ENCODE data around the gene IL6. TPM values are rescaled to one million over a fixed set of nuclear protein-coding genes. Genes with fewer than 3 reads are reported as not detected.
"Not testable (repeated sequence)": the region's sequence is repeated elsewhere in the genome, so short reads cannot be mapped to it uniquely, and the experiment has no call there.

IL6 gene
- total and polyA plus RNA-seq, 8 donors = 0.22 to 3.1 (median 0.54) TPM

DNA sequence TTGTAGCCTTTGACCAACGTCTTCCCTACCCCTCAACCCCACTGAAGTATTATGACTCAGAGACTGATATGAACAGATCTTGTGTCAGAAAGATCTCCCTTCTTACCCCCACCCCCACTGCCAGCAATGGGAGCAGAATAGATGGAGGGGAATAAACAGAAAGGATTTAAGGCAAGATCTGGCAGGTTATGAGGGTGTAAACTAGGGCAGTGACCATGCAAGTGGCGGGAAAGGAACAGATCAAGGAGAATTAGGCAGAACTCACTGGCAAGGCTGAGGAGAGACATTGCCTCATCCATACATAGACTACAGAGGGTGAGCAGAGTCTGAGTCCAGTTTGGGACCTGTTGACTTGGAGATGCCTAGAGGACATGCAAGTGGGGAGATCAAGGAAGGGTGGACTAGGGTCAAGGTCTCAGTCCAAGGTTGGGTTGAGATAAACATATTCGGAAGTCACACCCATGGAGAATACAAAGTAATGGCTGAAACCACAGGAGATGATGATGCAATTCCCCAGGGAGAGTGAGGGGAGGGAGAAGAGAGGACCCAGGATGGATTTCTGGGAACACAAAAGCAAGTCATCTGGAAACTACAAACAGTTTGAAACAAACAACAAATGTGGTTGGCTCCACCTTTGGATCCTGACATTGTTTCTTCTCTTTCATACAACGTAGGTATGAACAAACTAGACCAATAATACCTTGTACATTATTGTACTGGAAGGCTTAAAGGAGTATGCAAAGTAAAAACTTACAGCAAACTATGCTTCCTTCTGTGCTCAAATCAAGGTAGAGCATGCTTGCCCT lies 44.9 kb upstream of the IL6 start:
- 73 to 78% methylated on average over 4 of the region's 4 CpGs for WGBS, 2 donors
- TF ChIP-seq, protein P1, sequence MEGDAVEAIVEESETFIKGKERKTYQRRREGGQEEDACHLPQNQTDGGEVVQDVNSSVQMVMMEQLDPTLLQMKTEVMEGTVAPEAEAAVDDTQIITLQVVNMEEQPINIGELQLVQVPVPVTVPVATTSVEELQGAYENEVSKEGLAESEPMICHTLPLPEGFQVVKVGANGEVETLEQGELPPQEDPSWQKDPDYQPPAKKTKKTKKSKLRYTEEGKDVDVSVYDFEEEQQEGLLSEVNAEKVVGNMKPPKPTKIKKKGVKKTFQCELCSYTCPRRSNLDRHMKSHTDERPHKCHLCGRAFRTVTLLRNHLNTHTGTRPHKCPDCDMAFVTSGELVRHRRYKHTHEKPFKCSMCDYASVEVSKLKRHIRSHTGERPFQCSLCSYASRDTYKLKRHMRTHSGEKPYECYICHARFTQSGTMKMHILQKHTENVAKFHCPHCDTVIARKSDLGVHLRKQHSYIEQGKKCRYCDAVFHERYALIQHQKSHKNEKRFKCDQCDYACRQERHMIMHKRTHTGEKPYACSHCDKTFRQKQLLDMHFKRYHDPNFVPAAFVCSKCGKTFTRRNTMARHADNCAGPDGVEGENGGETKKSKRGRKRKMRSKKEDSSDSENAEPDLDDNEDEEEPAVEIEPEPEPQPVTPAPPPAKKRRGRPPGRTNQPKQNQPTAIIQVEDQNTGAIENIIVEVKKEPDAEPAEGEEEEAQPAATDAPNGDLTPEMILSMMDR (IDR thresholded peaks at IDR 0.05) = no peak

DNA sequence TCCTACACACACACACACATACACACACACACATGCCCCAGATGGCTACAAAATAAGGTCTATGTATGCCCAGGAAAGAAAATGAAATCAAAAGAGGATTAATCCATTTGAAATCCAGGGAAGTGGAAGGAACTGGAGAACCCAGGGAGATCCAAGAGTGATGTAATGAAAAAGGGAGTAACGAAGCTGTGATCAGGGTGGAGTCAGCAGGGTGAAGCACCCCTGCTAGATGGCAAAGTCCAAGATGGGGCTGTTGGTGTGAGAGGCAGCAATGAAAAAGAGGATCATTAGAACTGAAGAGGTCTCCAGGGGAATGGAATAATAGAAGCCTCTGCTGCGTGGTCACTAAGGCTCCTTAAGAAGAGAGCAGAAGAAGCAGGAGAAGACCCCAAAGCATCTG lies 43.6 kb upstream of the IL6 start:
- H3K36me3 ChIP-seq = no peaks in the 10 kb centered on the region
- H3K9me3 ChIP-seq = no peaks in the 10 kb centered on the region
- ATAC-seq = no peak
- intact Hi-C loops (cut with DNase I) = no loop called here
- FAIRE-seq = no peak
- TF ChIP-seq, protein P1 (IDR thresholded peaks at IDR 0.05) = no peak
- no peaks in the 10 kb centered on the region for H3K27me3 ChIP-seq
- WGBS, 2 donors = 66 to 77% methylated on average over 2 of the region's 2 CpGs
- DNase-seq = no peak
- no peak overlapping the region for H3K4me3 ChIP-seq
- no peaks in the 10 kb centered on the region for H3K4me1 ChIP-seq
- H3K27ac ChIP-seq = no peak overlapping the region

More for the DNA sequence above, 44.9 kb upstream of the IL6 start:
- ATAC-seq = no peak
- Histone ChIP-seq H3K4me1 (no peaks in the 10 kb centered on the region), H3K27ac (no peak overlapping the region), H3K4me3 (no peak overlapping the region), H3K27me3 (no peaks in the 10 kb centered on the region), H3K36me3 (no peaks in the 10 kb centered on the region), H3K9me3 (no peaks in the 10 kb centered on the region)
- no peak for DNase-seq
- intact Hi-C loops (cut with DNase I) = no loop called here
- no peak for FAIRE-seq

DNA sequence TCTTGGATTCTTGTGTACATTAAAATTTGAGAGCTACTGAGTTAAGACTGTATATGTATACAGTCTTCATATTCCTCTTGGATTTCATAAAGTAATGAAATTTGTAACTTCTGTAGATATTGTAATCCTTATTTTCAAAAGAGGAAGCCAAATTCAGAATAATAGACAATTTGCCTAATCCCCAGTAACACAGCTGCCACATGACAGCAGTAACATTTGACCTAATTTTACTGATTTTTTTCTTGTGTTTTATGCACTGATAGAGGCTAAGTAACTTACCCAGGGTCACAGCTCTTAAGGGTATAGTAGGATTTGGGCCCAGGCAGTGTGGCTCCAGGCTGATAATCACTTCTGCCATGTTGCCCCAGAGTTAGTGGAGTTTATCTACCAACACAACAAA lies 40.4 kb upstream of the IL6 start:
- H3K4me1 ChIP-seq = no peaks in the 10 kb centered on the region
- intact Hi-C loops (cut with DNase I) = no loop called here
- DNase-seq = no peak
- H3K27ac ChIP-seq = no peak overlapping the region
- no peak overlapping the region for H3K4me3 ChIP-seq
- H3K36me3 ChIP-seq = no peaks in the 10 kb centered on the region
- no peaks in the 10 kb centered on the region for H3K27me3 ChIP-seq
- no peaks in the 10 kb centered on the region for H3K9me3 ChIP-seq
- FAIRE-seq = no peak
- TF ChIP-seq, protein P1 (IDR thresholded peaks at IDR 0.05) = no peak
- no peak for ATAC-seq

DNA sequence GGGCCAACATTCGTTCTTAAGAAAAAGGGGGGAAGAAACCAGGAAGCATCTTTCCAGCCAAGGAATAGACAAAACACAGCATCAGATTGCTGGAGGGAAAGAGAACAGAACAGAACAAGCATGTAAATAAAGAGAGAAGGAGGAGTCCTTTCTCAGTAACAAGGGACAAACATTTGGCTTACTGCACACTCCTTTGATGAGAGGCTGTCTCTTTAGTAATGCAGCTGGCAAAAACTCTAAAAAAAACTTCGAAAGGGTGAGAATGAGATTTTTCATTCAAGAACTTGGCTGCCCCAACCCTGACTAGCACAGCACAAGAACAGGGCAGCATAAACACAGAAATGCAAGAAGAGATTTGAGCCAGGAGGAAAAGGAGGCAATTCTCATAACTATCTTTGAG lies 38.9 kb upstream of the IL6 start:
- no peak for FAIRE-seq
- no peaks in the 10 kb centered on the region for H3K27me3 ChIP-seq
- H3K36me3 ChIP-seq = no peaks in the 10 kb centered on the region
- no peaks in the 10 kb centered on the region for H3K4me1 ChIP-seq
- intact Hi-C loops (cut with DNase I) = no loop called here
- 59 to 62% methylated on average over 2 of the region's 2 CpGs for WGBS, 2 donors
- no peaks in the 10 kb centered on the region for H3K9me3 ChIP-seq
- H3K4me3 ChIP-seq = no peak overlapping the region
- H3K27ac ChIP-seq = no peak overlapping the region
- ATAC-seq = no peak
- TF ChIP-seq, protein P1 (IDR thresholded peaks at IDR 0.05) = no peak
- DNase-seq = no peak

DNA sequence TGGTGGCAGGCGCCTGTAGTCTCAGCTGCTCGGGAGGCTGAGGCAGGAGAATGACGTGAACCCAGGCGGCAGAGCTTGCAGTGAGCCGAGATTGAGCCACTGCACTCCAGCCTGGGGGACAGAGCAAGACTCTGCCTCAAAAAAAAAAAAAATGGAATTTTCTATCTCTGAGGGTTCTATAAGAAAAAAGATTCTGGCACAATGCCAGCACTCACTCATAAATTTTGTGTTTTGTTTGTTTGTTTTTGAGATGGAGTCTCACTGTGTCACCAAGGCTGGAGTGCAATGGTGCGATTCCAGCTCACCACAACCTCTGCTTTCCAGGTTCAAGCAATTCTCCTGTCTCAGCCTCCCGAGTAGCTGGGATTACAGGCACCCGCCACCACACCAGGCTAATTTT lies 38.1 kb upstream of the IL6 start:
- H3K4me3 ChIP-seq; H3K36me3 ChIP-seq; FAIRE-seq; H3K27me3 ChIP-seq; H3K4me1 ChIP-seq; intact Hi-C loops (cut with DNase I); H3K9me3 ChIP-seq; DNase-seq; ATAC-seq; H3K27ac ChIP-seq: not testable (repeated sequence)
- 94 to 95% methylated on average over 8 of the region's 8 CpGs for WGBS, 2 donors
